Neural cell (in vitro differentiated cells): Measurements from ENCODE around the gene TXN2. TPM values are rescaled to one million over a fixed set of nuclear protein-coding genes. Genes with fewer than 3 reads are reported as not detected.
"Not testable (repeated sequence)": the region's sequence is repeated elsewhere in the genome, so short reads cannot be mapped to it uniquely, and the experiment has no call there.

Source experiments
- H2AFZ ChIP-seq: fragments of 200-600, 300-800 bp; sonication (generic), shearing (Covaris generic); 2 replicates; pipeline ENCODE4 v1.6.0; 2014; ENCODE audit warnings: low read depth, mild to moderate bottlenecking, antibody characterized with exemption, low read length, moderate library complexity
- H3F3A ChIP-seq: fragments of 200-600 bp; shearing (Covaris generic); 2 replicates; pipeline ENCODE4 v1.6.1; 2016; ENCODE audit warnings: mild to moderate bottlenecking, moderate library complexity, mixed read lengths, antibody characterized with exemption, low read length; ENCODE audit not compliant: insufficient read depth, poor library complexity, severe bottlenecking
- H3K27ac ChIP-seq: fragments of 200-600, 300-800 bp; sonication (generic), shearing (Covaris generic); 2 replicates; pipeline ENCODE4 v1.5.1; 2014; ENCODE audit warnings: mild to moderate bottlenecking, low read length, moderate library complexity
- H3K27me3 ChIP-seq: fragments of 300-800, 200-600 bp; sonication (generic), shearing (Covaris generic); 2 replicates; pipeline ENCODE4 v1.6.0; 2014; ENCODE audit warnings: mild to moderate bottlenecking, low read depth, low read length, moderate library complexity; ENCODE audit not compliant: insufficient read depth
- H3K36me3 ChIP-seq: fragments of 300-800, 200-600 bp; sonication (generic), shearing (Covaris generic); 2 replicates; pipeline ENCODE4 v1.5.1; 2014; ENCODE audit warnings: mild to moderate bottlenecking, antibody characterized with exemption, low read length, moderate library complexity; ENCODE audit not compliant: insufficient read depth
- H3K4me2 ChIP-seq: fragments of 300-800, 200-600 bp; sonication (generic), shearing (Covaris generic); 2 replicates; pipeline ENCODE4 v1.6.0; 2014; ENCODE audit warnings: mild to moderate bottlenecking, low read length
- H3K4me3 ChIP-seq: fragments of 300-800, 200-600 bp; sonication (generic), shearing (Covaris generic); 2 replicates; pipeline ENCODE4 v1.5.1; 2014; ENCODE audit warnings: mild to moderate bottlenecking, low read length, moderate library complexity
- H3K79me2 ChIP-seq: fragments of 200-600 bp; shearing (Covaris generic); replicated peaks from 2 replicates; pipeline ENCODE4 v1.6.0; 2014; ENCODE audit warnings: mild to moderate bottlenecking, low read length, moderate library complexity; ENCODE audit not compliant: insufficient read depth
- H3K9ac ChIP-seq: fragments of 300-800, 200-600 bp; sonication (generic), shearing (Covaris generic); 2 replicates; pipeline ENCODE4 v1.6.1; 2016; ENCODE audit warnings: mild to moderate bottlenecking, low read length, mixed read lengths
- H3K9me2 ChIP-seq: fragments of 200-600 bp; shearing (Covaris generic); 2 replicates; pipeline ENCODE4 v1.6.1; 2016; ENCODE audit warnings: mild to moderate bottlenecking, low read length, mixed read lengths; ENCODE audit not compliant: insufficient read depth
- H3K9me3 ChIP-seq: fragments of 200-600, 300-800 bp; sonication (generic), shearing (Covaris generic); 2 replicates; pipeline ENCODE4 v1.6.1; 2016; ENCODE audit warnings: mild to moderate bottlenecking, mixed run types, low read length, moderate library complexity, mixed read lengths
- H4K20me1 ChIP-seq: fragments of 200-600 bp; shearing (Covaris generic); 2 replicates; pipeline ENCODE4 v1.6.1; 2016; ENCODE audit warnings: mild to moderate bottlenecking, mixed run types; ENCODE audit not compliant: insufficient read depth
- EP300 ChIP-seq: fragments of 450-650 bp; conservative IDR thresholded peaks from 2 replicates; pipeline ENCODE4 v1.6.1; 2014; ENCODE audit warnings: antibody characterized with exemption, mild to moderate bottlenecking, moderate library complexity; ENCODE audit not compliant: poor library complexity, severe bottlenecking
- EZH2 ChIP-seq: fragments of 200-600, 300-800 bp; shearing (Covaris generic), sonication (generic); IDR thresholded peaks from 2 replicates; pipeline ENCODE4 v1.6.1; 2014; ENCODE audit warnings: antibody characterized with exemption, low read length, borderline replicate concordance, mild to moderate bottlenecking; ENCODE audit not compliant: insufficient read depth, poor library complexity, severe bottlenecking
- MXI1 ChIP-seq: fragments of 450-650 bp; conservative IDR thresholded peaks from 2 replicates; pipeline ENCODE4 v1.6.1; 2014; ENCODE audit warnings: antibody characterized with exemption, mild to moderate bottlenecking; ENCODE audit not compliant: poor library complexity, severe bottlenecking
- POLR2AphosphoS5 ChIP-seq: IDR thresholded peaks from 2 replicates; pipeline ENCODE4 v1.6.1; 2012
- RAD21 ChIP-seq: fragments of 450-650 bp; conservative IDR thresholded peaks from 2 replicates; pipeline ENCODE4 v1.6.1; 2014; ENCODE audit warnings: antibody characterized with exemption, mild to moderate bottlenecking, moderate library complexity
- SMC3 ChIP-seq: fragments of 450-650 bp; conservative IDR thresholded peaks from 2 replicates; pipeline ENCODE4 v1.6.1; 2014; ENCODE audit warnings: antibody characterized with exemption, mild to moderate bottlenecking, moderate library complexity; ENCODE audit not compliant: poor library complexity
- TAF1 ChIP-seq: IDR thresholded peaks from 2 replicates; pipeline ENCODE4 v1.6.1; 2012; ENCODE audit warnings: low read depth
- polyA plus RNA-seq: library from polyadenylated mRNA; depleted of rRNA; stranded (reverse); fragments of >200 nt; gene quantifications from 2 replicates; pipeline ENCODE4 v1.2.3, GENCODE V29; 2014
- TF ChIP-seq, protein P1 (sequence below): fragments of 450-650 bp; IDR thresholded peaks from 2 replicates; pipeline ENCODE4 v1.5.1; 2014; ENCODE audit warnings: antibody characterized with exemption, mild to moderate bottlenecking, moderate library complexity; ENCODE audit not compliant: poor library complexity, severe bottlenecking
- TF ChIP-seq, protein P2 (sequence below): IDR thresholded peaks from 2 replicates; pipeline ENCODE4 v1.6.1; 2012; ENCODE audit warnings: borderline replicate concordance

TXN2 gene
- polyA plus RNA-seq, 1 donor from 2014 or later = 26.2 TPM

DNA sequence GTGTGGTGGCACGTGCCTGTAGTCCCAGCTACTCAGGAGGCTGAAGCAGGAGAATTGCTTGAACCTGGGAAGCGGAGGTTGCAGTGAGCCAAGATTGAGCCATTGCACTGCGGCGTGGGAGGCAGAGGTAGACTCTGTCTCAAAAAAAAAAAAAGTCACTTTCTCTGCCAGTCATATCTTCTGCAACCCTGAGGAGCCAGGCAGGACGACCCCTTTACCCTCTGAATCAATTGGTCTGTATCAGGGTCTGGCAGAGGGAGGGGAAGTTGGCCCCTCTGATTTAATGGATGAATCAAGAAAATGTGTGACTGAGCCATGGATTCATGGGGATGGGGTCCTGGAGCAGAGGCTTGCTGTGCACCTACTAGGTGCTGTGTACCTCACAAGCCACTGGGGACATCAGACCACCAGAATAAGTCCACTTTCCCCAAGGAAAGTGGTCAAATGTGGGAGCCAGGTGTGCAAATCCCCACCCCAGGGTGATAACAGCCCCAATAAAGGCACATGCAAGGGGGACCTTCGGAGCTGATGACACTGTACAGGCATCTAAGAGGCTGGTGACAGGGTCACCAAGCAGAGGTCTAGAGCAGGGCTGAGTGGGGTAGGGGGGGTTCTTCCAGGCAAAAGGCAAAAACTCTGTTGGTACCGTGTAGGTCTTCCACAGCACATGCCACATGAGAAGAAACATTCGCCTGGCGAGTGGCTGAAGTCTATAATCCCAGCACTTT is 29.0 kb downstream of the TXN2 start:
- TF ChIP-seq RAD21 = no peak
- TF ChIP-seq EZH2 = no peak
- TF ChIP-seq EP300 = no peak
- TF ChIP-seq SMC3 = no peak
- no peak overlapping the region for H3K4me3 ChIP-seq
- H3K4me2 ChIP-seq = no peak overlapping the region
- H4K20me1 ChIP-seq = no peaks in the 10 kb centered on the region
- no peak overlapping the region for H2AFZ ChIP-seq
- H3K27me3 ChIP-seq = no peaks in the 10 kb centered on the region
- no peaks in the 10 kb centered on the region for H3K9me3 ChIP-seq
- no peaks in the 10 kb centered on the region for H3K36me3 ChIP-seq
- H3K9me2 ChIP-seq = no peaks in the 10 kb centered on the region
- H3K79me2 ChIP-seq = no peaks in the 10 kb centered on the region
- H3K27ac ChIP-seq = no peak overlapping the region
- H3K9ac ChIP-seq = no peak overlapping the region
- no peaks in the 10 kb centered on the region for H3F3A ChIP-seq

DNA sequence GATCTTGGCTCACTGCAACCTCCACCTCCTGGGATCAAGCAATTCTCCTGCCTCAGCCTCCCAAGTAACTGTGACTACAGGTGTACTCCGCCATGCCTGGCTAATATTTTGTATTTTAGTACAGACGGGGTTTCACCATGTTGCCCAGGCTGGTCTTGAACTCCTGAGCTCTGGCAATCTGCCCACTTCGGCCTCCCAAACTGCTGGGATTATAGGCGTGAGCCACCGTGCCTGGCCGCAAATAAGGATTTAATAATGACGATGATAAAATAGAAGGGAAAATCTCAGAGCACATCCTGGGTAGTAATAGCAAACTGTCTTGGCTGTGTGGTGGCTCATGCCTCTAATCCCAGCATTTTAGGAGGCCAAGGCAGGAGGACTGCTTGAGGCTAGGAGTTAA is 30.5 kb downstream of the TXN2 start:
- not testable (repeated sequence) for H4K20me1 ChIP-seq, H3K9me2 ChIP-seq

DNA sequence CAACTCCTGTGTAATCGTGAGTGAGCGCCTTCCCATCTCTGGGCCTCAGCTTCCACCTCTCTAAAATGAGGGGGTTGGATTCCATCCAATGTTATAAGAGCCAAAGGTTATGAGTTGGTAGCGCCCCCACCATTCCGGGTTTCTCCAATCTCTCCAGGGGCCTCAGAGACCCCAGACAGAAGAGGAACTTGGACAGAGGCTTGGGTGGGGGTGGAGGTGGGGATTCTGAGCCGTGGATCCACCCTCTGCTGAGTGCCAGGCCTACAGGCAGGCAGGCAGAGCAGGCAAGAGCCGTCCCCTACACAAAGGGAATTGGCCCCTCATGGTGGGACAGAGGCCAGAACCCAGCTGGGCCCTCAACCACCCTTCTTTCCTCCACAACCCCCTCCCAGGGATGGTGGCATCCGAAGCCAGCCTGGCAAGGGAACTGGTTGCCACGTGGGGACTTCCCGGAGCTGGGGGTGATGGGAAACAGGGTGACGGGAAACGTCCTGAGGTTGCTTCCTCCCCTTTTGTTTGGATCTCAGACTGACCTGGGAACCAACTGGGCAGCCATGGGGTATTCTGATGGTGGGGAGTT is 31.8 kb downstream of the TXN2 start:
- Histone ChIP-seq H3K9ac (no peak overlapping the region), H3K4me2 (no peak overlapping the region), H4K20me1 (no peaks in the 10 kb centered on the region), H3K27me3 (no peaks in the 10 kb centered on the region), H3K36me3 (no peaks in the 10 kb centered on the region), H3F3A (no peaks in the 10 kb centered on the region), H3K9me3 (no peaks in the 10 kb centered on the region), H3K27ac (no peak overlapping the region), H3K9me2 (no peaks in the 10 kb centered on the region), H3K79me2 (no peaks in the 10 kb centered on the region), H2AFZ (no peak overlapping the region), H3K4me3 (no peak overlapping the region)
- no peak for TF ChIP-seq EP300
- TF ChIP-seq, protein P1, sequence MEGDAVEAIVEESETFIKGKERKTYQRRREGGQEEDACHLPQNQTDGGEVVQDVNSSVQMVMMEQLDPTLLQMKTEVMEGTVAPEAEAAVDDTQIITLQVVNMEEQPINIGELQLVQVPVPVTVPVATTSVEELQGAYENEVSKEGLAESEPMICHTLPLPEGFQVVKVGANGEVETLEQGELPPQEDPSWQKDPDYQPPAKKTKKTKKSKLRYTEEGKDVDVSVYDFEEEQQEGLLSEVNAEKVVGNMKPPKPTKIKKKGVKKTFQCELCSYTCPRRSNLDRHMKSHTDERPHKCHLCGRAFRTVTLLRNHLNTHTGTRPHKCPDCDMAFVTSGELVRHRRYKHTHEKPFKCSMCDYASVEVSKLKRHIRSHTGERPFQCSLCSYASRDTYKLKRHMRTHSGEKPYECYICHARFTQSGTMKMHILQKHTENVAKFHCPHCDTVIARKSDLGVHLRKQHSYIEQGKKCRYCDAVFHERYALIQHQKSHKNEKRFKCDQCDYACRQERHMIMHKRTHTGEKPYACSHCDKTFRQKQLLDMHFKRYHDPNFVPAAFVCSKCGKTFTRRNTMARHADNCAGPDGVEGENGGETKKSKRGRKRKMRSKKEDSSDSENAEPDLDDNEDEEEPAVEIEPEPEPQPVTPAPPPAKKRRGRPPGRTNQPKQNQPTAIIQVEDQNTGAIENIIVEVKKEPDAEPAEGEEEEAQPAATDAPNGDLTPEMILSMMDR = no peak
- no peak for TF ChIP-seq RAD21
- TF ChIP-seq MXI1 = no peak
- TF ChIP-seq POLR2AphosphoS5 = no peak
- no peak for TF ChIP-seq TAF1
- TF ChIP-seq EZH2 = no peak
- TF ChIP-seq SMC3 = no peak
- TF ChIP-seq, protein P2, sequence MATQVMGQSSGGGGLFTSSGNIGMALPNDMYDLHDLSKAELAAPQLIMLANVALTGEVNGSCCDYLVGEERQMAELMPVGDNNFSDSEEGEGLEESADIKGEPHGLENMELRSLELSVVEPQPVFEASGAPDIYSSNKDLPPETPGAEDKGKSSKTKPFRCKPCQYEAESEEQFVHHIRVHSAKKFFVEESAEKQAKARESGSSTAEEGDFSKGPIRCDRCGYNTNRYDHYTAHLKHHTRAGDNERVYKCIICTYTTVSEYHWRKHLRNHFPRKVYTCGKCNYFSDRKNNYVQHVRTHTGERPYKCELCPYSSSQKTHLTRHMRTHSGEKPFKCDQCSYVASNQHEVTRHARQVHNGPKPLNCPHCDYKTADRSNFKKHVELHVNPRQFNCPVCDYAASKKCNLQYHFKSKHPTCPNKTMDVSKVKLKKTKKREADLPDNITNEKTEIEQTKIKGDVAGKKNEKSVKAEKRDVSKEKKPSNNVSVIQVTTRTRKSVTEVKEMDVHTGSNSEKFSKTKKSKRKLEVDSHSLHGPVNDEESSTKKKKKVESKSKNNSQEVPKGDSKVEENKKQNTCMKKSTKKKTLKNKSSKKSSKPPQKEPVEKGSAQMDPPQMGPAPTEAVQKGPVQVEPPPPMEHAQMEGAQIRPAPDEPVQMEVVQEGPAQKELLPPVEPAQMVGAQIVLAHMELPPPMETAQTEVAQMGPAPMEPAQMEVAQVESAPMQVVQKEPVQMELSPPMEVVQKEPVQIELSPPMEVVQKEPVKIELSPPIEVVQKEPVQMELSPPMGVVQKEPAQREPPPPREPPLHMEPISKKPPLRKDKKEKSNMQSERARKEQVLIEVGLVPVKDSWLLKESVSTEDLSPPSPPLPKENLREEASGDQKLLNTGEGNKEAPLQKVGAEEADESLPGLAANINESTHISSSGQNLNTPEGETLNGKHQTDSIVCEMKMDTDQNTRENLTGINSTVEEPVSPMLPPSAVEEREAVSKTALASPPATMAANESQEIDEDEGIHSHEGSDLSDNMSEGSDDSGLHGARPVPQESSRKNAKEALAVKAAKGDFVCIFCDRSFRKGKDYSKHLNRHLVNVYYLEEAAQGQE = no peak

More for the DNA sequence above, 30.5 kb downstream of the TXN2 start:
- not testable (repeated sequence) for H3K27me3 ChIP-seq, H3K79me2 ChIP-seq, H3K27ac ChIP-seq, H3K36me3 ChIP-seq, H3K4me3 ChIP-seq, H2AFZ ChIP-seq, H3K9me3 ChIP-seq, H3K4me2 ChIP-seq, H3F3A ChIP-seq, H3K9ac ChIP-seq
